ENCODE data around the gene TEAD3.
A peak's percentile ranks its signal among the peaks of the same experiment; 100 is the strongest.

TEAD3 gene

DNA sequence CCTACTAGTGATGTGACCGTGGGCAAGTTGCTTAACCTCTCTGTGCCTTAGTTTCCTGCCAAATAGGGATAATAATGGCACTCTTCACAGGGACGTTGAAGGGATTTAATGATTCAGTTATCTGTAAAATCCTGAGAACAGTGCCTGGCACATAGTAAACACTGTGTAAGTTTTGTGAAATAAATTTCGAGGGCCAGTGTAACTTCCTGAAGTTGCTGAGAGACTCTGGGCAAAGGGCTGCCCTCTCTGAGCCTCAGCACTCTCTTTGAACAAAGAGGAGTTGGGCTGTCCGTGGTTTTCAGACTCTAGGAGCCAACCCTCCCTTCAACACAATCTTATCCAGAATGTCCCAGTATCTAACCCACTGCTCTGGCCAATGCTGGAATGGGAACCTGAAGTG, 2.5 kb upstream of the TEAD3 start:
- H3K79me2 ChIP-seq (ENCODE audit: control insufficient read depth, insufficient read depth, low read length, unreplicated experiment) = peaks cover 17% of the 10 kb centered on the region
- H3K4me1 ChIP-seq (ENCODE audit: control insufficient read depth, insufficient read depth, low read length, unreplicated experiment) = peaks cover 25% of the 10 kb centered on the region
- H2AFZ ChIP-seq (ENCODE audit: low read length, unreplicated experiment) = no peak overlapping the region
- H3K27ac ChIP-seq (ENCODE audit: low read depth, low read length) = no peak overlapping the region
- H3K4me3 ChIP-seq (ENCODE audit: low read depth, low read length) = no peak overlapping the region
- H3K27me3 ChIP-seq (ENCODE audit: insufficient read depth, low read length) = no peaks in the 10 kb centered on the region
- H3K36me3 ChIP-seq (ENCODE audit: insufficient read depth, low read length) = no peaks in the 10 kb centered on the region

DNA sequence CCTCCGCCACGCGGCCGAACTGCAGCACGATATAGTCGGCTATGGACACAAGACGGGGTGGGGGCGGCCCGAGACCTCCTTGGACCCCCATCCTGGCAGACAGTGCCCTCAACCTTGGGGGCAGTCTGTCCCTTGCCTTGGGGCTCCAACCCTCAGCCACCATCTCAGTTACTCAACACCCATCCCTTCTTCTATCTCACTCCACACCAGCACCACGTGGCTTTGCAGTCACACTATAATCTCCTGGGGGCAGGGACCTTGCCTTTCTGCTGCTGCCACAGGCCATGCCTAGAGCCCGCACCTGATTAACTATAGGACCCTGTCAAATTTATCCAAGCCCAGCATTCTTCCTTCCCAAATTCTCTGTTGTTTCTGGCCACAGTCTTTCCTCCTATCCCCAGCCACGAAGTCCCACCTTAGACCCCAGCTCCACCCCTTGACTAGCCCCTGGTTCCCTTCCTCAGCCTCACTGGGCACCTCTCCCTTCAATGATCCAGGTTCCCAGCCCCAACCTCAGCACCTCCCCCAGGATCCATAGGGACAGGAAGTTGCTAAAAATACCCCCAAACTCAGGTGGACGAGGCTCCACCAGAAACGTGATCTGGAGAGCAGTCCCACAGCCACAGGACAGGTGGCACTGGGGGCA, 1.7 kb upstream of the TEAD3 start:
- no peaks in the 10 kb centered on the region for H3K36me3 ChIP-seq (ENCODE audit: insufficient read depth, low read length)
- H3K27ac ChIP-seq (ENCODE audit: low read depth, low read length) = no peak overlapping the region
- H3K4me3 ChIP-seq (ENCODE audit: low read depth, low read length) = peak overlapping the region; percentile 94
- H3K79me2 ChIP-seq (ENCODE audit: control insufficient read depth, insufficient read depth, low read length, unreplicated experiment) = peaks cover 24% of the 10 kb centered on the region
- peaks cover 33% of the 10 kb centered on the region for H3K4me1 ChIP-seq (ENCODE audit: control insufficient read depth, insufficient read depth, low read length, unreplicated experiment)
- no peaks in the 10 kb centered on the region for H3K27me3 ChIP-seq (ENCODE audit: insufficient read depth, low read length)
- H2AFZ ChIP-seq (ENCODE audit: low read length, unreplicated experiment) = no peak overlapping the region

DNA sequence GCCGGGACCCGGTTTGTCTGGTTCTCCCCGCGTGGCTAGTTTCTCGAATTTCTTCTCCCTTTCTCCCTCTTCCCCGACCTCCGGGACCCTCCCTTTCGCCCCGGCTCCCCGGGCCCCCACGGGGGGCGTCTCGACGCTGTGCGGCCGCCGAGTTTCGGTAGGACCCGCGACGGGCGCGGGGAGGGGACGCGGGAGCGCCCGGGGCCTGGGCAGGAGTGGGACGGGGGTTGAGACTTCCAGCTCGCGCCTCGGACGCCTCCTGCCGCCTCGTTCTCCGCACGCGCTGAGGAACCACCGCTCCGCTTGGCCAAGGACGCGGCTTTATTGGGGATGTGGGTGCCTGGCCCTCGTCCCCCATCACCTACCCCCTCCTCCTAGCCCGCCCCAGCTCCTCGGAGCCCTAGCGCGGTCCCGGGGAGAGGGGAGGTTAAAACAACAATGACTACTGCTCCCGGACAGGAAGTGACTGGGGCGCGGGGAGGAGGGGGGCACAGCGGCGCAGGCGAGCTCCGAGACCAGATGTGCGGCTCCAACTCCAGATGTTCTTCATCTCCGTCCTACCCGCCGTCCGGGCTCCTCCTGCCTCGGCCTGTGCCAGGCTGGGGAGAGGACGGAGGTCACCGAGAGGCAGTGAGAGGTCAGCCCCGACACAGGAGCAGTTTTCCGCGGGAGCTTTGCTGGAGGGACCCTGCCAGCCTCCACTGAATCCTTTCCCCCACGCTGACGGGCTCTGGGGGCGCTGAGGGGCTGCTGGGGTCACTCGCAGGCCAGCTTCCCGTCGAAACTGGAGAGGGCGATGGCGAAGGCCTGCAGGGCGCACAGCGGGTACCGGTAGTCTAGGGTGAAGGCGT, 917 bp upstream of the TEAD3 start:
- peaks cover 33% of the 10 kb centered on the region for H3K4me1 ChIP-seq (ENCODE audit: control insufficient read depth, insufficient read depth, low read length, unreplicated experiment)
- peak overlapping the region; percentile 80 for H3K27ac ChIP-seq (ENCODE audit: low read depth, low read length)
- H3K79me2 ChIP-seq (ENCODE audit: control insufficient read depth, insufficient read depth, low read length, unreplicated experiment) = peaks cover 32% of the 10 kb centered on the region
- H3K4me3 ChIP-seq (ENCODE audit: low read depth, low read length) = peak overlapping the region; percentile 94
- H2AFZ ChIP-seq (ENCODE audit: low read length, unreplicated experiment) = peak overlapping the region; percentile 62
- no peaks in the 10 kb centered on the region for H3K27me3 ChIP-seq (ENCODE audit: insufficient read depth, low read length)
- H3K36me3 ChIP-seq (ENCODE audit: insufficient read depth, low read length) = no peaks in the 10 kb centered on the region

DNA sequence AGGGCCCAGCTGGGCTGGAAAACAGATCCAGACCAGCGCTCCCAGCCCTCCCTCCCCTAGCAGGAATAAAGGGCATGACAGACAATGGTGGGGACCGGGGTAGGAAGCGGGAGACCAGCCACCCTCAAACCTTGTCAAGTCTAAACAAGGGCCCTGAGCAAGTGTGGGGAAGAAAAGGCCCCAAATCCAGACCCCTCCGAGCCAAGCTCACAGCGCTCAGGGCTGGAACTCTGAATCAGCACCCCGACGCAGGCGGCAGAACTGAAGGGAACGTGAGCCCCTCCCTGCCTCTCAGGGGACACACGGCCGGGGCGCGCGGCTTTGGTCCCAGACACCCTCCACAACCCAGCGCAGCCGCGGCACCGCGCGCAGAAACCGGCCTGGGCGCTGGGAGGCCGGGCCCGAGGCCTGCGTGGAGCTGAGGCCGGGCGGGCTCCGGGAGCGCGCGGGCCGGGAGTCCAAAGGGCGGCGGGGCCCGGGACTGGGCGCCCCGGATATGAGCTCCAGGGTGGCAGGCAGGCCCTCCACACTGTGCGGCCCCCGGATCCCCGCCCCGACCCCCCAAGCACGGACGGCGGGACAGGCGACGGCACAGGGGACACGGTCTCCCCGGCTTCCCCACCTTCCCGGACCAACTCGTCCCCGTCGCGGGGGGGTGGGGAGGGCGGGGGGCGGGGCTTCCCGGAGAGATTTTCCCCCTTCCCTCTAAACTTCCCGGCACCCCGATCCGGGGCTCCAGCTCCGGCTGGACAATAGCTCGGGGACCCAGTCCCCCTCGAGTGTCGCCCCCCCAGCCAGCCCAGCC, 641 bp downstream of the TEAD3 start:
- Histone ChIP-seq H3K4me3 (ENCODE audit: low read depth, low read length) (peak overlapping the region; percentile 83), H3K79me2 (ENCODE audit: control insufficient read depth, insufficient read depth, low read length, unreplicated experiment) (peaks cover 45% of the 10 kb centered on the region), H2AFZ (ENCODE audit: low read length, unreplicated experiment) (peak overlapping the region; percentile 63), H3K36me3 (ENCODE audit: insufficient read depth, low read length) (no peaks in the 10 kb centered on the region), H3K4me1 (ENCODE audit: control insufficient read depth, insufficient read depth, low read length, unreplicated experiment) (peaks cover 37% of the 10 kb centered on the region), H3K27ac (ENCODE audit: low read depth, low read length) (peak overlapping the region; percentile 27), H3K27me3 (ENCODE audit: insufficient read depth, low read length) (no peaks in the 10 kb centered on the region)

DNA sequence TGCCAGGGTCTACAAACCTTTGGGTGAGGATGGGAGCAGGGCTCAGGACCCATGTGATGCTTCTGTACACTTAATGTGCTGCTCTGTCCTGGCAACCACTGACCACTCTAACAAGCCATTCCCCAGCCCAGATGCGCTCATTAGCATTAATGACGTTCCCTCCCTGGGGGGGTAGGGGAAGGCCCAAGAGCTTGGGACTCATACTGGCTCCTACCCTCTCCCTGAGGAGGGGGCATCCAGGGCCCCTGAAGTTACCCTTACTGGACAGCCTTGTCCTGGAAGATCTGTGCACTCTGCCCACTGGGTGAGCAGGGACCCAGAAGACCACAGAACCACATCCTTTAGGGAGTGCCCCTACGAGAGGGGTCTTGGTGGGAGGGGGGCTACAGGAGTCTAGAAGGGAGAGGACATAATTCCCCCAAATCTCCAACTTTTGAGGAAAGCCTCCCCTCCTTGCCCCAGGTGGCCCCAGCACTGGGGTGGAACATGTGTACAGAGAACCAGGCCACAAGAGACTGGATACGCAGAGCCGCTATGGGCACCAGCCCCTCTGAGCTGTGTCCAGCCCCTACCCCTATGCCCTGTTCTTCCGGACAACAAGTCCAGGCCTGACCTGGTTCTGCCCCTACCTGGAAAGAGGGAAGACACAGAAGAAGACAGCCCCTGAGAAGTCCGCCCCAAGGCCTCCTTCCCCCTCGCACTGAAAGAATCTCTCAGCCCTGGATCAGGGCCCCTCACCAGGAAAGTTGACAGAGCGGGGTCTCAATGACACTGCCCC, 1.4 kb downstream of the TEAD3 start:
- H3K79me2 ChIP-seq (ENCODE audit: control insufficient read depth, insufficient read depth, low read length, unreplicated experiment) = peaks cover 46% of the 10 kb centered on the region
- H3K4me3 ChIP-seq (ENCODE audit: low read depth, low read length) = peak overlapping the region; percentile 83
- H3K27ac ChIP-seq (ENCODE audit: low read depth, low read length) = peak overlapping the region; percentile 27
- no peaks in the 10 kb centered on the region for H3K27me3 ChIP-seq (ENCODE audit: insufficient read depth, low read length)
- H3K36me3 ChIP-seq (ENCODE audit: insufficient read depth, low read length) = no peaks in the 10 kb centered on the region
- peaks cover 41% of the 10 kb centered on the region for H3K4me1 ChIP-seq (ENCODE audit: control insufficient read depth, insufficient read depth, low read length, unreplicated experiment)
- no peak overlapping the region for H2AFZ ChIP-seq (ENCODE audit: low read length, unreplicated experiment)

DNA sequence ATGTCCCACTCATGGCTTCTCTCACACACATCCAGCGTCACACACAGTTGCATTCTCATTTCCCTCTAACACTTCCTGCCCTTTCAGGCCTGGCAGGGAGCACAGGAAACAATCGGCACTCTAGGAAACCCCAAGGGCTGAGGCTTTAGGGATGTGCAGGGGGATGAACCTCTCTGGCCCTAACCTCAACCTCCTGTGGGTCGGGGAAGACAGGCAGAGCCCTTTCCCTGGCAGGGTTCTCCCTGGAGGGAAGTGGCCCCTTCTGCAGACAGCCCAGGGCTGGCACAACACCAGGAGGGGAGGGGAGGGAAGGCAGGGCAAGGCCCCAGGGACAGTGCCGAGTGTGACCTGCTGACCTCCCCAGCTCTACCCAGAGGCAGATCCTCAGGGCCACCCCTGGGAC, 2.7 kb downstream of the TEAD3 start:
- H3K4me3 ChIP-seq (ENCODE audit: low read depth, low read length) = no peak overlapping the region
- H3K27ac ChIP-seq (ENCODE audit: low read depth, low read length) = no peak overlapping the region
- H3K4me1 ChIP-seq (ENCODE audit: control insufficient read depth, insufficient read depth, low read length, unreplicated experiment) = peaks cover 44% of the 10 kb centered on the region
- H3K27me3 ChIP-seq (ENCODE audit: insufficient read depth, low read length) = no peaks in the 10 kb centered on the region
- no peak overlapping the region for H2AFZ ChIP-seq (ENCODE audit: low read length, unreplicated experiment)
- H3K79me2 ChIP-seq (ENCODE audit: control insufficient read depth, insufficient read depth, low read length, unreplicated experiment) = peaks cover 54% of the 10 kb centered on the region
- H3K36me3 ChIP-seq (ENCODE audit: insufficient read depth, low read length) = no peaks in the 10 kb centered on the region

DNA sequence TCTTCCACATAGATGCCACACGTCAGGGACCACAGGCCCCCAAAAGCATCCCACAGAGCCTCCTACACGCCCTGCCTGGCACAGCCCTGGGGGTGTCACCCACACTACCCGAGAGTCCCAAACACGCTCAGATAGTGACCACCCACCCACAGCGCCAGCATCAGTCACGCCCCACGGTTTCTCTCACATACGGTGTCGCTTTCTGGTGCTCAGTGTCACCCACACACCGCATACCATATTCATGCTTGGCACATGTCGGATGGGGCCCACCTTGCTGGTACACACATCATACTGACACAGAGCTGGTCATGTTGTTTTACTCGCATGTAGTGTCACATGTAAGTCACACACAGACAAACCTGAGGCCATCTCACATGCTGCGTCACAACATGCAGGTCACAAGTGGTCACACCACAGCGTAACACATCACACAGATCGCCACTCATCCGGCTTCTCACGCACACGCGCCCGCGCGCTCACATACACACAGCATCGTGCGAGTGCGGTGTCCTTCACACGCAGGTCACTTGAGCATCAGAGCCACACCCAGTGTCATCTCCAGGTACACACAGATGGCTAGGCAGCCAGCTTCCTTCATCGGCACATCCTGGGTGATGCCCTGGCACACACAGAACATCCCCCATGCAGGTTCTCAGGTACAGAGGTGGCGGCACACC, 3.4 kb downstream of the TEAD3 start:
- peaks cover 42% of the 10 kb centered on the region for H3K4me1 ChIP-seq (ENCODE audit: control insufficient read depth, insufficient read depth, low read length, unreplicated experiment)
- no peak overlapping the region for H3K4me3 ChIP-seq (ENCODE audit: low read depth, low read length)
- H3K79me2 ChIP-seq (ENCODE audit: control insufficient read depth, insufficient read depth, low read length, unreplicated experiment) = peaks cover 56% of the 10 kb centered on the region
- no peak overlapping the region for H2AFZ ChIP-seq (ENCODE audit: low read length, unreplicated experiment)
- H3K27ac ChIP-seq (ENCODE audit: low read depth, low read length) = no peak overlapping the region
- no peaks in the 10 kb centered on the region for H3K27me3 ChIP-seq (ENCODE audit: insufficient read depth, low read length)
- no peaks in the 10 kb centered on the region for H3K36me3 ChIP-seq (ENCODE audit: insufficient read depth, low read length)

DNA sequence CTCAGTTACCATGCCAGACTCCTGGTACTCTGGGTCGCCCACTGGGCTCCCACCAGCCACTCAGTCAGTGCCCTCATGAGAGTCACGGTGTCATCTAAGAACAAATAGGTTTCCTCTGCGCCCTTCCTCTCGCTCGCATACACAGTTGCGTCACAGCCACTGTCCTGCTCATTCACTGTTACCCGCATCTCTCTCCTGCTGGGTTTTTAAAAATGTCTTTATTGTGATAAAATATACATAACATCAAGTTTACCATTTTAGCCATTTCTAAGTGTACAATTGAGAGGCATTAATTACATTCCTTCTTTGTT, 4.0 kb downstream of the TEAD3 start:
- Histone ChIP-seq H3K27ac (ENCODE audit: low read depth, low read length) (no peak overlapping the region), H3K4me3 (ENCODE audit: low read depth, low read length) (no peak overlapping the region), H3K27me3 (ENCODE audit: insufficient read depth, low read length) (no peaks in the 10 kb centered on the region), H3K36me3 (ENCODE audit: insufficient read depth, low read length) (no peaks in the 10 kb centered on the region), H3K79me2 (ENCODE audit: control insufficient read depth, insufficient read depth, low read length, unreplicated experiment) (peaks cover 58% of the 10 kb centered on the region), H3K4me1 (ENCODE audit: control insufficient read depth, insufficient read depth, low read length, unreplicated experiment) (peaks cover 42% of the 10 kb centered on the region), H2AFZ (ENCODE audit: low read length, unreplicated experiment) (no peak overlapping the region)

DNA sequence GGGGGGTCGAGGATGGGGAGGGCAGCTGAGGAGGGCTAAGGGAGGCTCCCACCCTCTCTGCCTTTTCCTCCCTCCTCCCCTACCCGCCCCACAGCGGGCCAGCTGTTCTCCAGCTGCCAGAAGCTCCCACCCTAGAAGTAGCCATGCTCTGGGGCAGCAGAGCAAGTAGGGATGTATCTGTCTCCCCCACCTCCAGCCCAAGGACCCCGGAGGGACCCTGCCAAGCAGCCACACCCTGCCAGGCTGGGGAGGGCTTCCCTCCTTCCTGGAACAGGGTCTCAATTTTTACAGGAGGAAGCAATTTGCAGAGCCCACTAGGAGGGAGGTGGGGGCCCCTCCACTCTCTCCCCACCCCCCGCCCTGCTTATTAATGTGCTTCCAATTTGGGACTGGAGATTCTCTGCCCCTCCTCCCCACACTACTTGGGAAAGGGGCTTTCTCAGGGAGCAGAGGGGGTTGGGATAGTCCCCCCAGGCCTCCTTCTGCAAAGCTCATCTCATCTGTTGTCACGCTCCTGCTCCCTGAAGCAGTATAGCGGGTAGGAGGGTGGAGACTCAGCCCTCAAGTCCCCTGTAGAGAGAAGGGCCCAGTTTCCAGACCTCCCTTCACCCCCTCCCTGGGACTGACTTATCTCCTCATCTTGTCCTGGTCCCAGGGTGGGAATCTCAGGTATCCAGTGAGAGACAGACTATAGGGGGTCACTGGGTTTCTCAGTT, 4.5 kb downstream of the TEAD3 start:
- Histone ChIP-seq H3K4me3 (ENCODE audit: low read depth, low read length) (no peak overlapping the region), H3K27me3 (ENCODE audit: insufficient read depth, low read length) (no peaks in the 10 kb centered on the region), H3K27ac (ENCODE audit: low read depth, low read length) (no peak overlapping the region), H2AFZ (ENCODE audit: low read length, unreplicated experiment) (no peak overlapping the region), H3K4me1 (ENCODE audit: control insufficient read depth, insufficient read depth, low read length, unreplicated experiment) (peaks cover 46% of the 10 kb centered on the region), H3K79me2 (ENCODE audit: control insufficient read depth, insufficient read depth, low read length, unreplicated experiment) (peaks cover 61% of the 10 kb centered on the region), H3K36me3 (ENCODE audit: insufficient read depth, low read length) (no peaks in the 10 kb centered on the region)
